SU-DHL-6 (cell line): ENCODE measurements around the gene SYNPO2L.
"Not testable (repeated sequence)": the region's sequence is repeated elsewhere in the genome, so short reads cannot be mapped to it uniquely, and the experiment has no call there.

Source experiments
- EZH2phosphoT487 ChIP-seq: fragments of 200-600 bp; sonication (generic), shearing (Covaris generic); conservative IDR thresholded peaks from 2 replicates; pipeline ENCODE4 v1.6.1; 2018; ENCODE audit warnings: mild to moderate bottlenecking, antibody characterized with exemption, low read length, moderate library complexity, mixed read lengths
- TF ChIP-seq, protein P1 (sequence below): fragments of 200-600 bp; sonication (generic); IDR thresholded peaks from one replicate; pipeline ENCODE4 v1.5.1; 2017; ENCODE audit warnings: antibody characterized with exemption, mild to moderate bottlenecking, low read length, moderate library complexity; ENCODE audit not compliant: insufficient read depth, poor library complexity, severe bottlenecking

DNA sequence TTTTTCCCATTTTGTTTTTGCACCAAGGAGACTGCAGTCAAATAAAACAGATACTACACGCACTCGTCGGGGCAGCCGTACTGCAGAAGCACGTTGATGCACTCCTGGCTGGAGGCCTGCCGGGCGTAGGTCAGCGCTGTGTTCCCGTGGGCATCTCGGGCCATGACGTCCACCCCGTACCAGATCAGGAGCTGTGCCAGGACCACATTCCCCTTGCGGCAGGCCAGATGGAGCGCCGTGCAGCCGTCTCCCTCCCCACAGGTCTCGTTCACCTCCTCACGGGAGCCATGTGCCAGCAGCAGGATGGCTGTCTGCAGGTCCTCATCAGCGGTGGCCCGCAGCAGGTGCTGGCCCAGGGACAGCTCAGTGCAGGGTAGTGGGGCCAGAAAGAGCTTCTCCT is 18.7 kb upstream of the SYNPO2L start:
- TF ChIP-seq, protein P1, sequence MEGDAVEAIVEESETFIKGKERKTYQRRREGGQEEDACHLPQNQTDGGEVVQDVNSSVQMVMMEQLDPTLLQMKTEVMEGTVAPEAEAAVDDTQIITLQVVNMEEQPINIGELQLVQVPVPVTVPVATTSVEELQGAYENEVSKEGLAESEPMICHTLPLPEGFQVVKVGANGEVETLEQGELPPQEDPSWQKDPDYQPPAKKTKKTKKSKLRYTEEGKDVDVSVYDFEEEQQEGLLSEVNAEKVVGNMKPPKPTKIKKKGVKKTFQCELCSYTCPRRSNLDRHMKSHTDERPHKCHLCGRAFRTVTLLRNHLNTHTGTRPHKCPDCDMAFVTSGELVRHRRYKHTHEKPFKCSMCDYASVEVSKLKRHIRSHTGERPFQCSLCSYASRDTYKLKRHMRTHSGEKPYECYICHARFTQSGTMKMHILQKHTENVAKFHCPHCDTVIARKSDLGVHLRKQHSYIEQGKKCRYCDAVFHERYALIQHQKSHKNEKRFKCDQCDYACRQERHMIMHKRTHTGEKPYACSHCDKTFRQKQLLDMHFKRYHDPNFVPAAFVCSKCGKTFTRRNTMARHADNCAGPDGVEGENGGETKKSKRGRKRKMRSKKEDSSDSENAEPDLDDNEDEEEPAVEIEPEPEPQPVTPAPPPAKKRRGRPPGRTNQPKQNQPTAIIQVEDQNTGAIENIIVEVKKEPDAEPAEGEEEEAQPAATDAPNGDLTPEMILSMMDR, result not testable (repeated sequence)
- TF ChIP-seq EZH2phosphoT487, result not testable (repeated sequence)
